ENCODE data around the gene UNC45B.
"Not testable (repeated sequence)": the region's sequence is repeated elsewhere in the genome, so short reads cannot be mapped to it uniquely, and the experiment has no call there.

UNC45B gene

GRCh38 chr17:35147375-35147905 is at the start of gene UNC45B:
Gene UNC45B, plus strand, starts transcription at chr17:35147817. Its CDS starts 447 bp downstream, at chr17:35148264.
- no peak for DNase-seq (ENCODE audit: low read depth, low spot score)
- Histone ChIP-seq H3K9me3 (ENCODE audit: low read depth, low read length) (no peaks in the 10 kb centered on the region), H3K36me3 (ENCODE audit: insufficient read depth, low read length) (no peaks in the 10 kb centered on the region), H3K9ac (ENCODE audit: insufficient read length) (no peak within 1 kb of the TSS), H3K27ac (no peak within 1 kb of the TSS), H3K4me3 (no peak within 1 kb of the TSS)
- TF ChIP-seq FOXP2 (optimal IDR thresholded peaks at IDR 0.05; ENCODE audit: control extremely low read depth, extremely low read length, insufficient read depth) (no peak), EZH2 (IDR thresholded peaks at IDR 0.05) (no peak), POLR2AphosphoS5 (IDR thresholded peaks at IDR 0.05; ENCODE audit: borderline replicate concordance, low read depth, low read length) (no peak)

- TF ChIP-seq FOXP2 (optimal IDR thresholded peaks at IDR 0.05; ENCODE audit: control extremely low read depth, extremely low read length, insufficient read depth) (no peak), EZH2 (IDR thresholded peaks at IDR 0.05) (no peak), POLR2AphosphoS5 (IDR thresholded peaks at IDR 0.05; ENCODE audit: borderline replicate concordance, low read depth, low read length) (no peak)
- no peak overlapping the region for H3K27ac ChIP-seq
- DNase-seq (ENCODE audit: low read depth, low spot score) = no peak
- no peaks in the 10 kb centered on the region for H3K9me3 ChIP-seq (ENCODE audit: low read depth, low read length)
- H3K36me3 ChIP-seq (ENCODE audit: insufficient read depth, low read length) = no peaks in the 10 kb centered on the region; the same call in 1 of the 2 replicates
- H3K4me3 ChIP-seq = no peak overlapping the region
- H3K9ac ChIP-seq (ENCODE audit: insufficient read length) = no peak overlapping the region
Measured at GRCh38 chr17:35099908-35100307, 47.7 kb upstream of the UNC45B start.

DNA sequence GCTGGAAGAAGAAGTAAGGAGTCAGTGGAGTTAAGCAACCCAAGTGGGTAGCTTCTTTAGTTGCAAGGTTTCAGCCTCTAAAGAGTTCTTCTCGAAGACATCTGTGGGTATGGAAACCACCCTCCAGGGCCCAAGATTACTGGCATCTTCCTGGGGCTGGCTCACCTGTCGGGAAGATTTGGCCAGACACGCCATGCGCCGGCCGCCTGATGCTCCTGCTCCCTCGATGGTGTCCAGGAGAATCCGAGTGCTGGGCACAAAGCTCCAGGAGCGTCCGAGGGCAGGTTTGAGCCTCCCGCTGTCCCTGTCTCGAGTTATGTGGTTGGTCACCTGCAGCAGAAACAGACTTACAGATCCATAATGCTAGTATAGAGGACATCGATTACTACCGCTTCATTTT is 46.6 kb upstream of the UNC45B start:
- TF ChIP-seq EZH2 (IDR thresholded peaks at IDR 0.05) (no peak), FOXP2 (optimal IDR thresholded peaks at IDR 0.05; ENCODE audit: control extremely low read depth, extremely low read length, insufficient read depth) (no peak), POLR2AphosphoS5 (IDR thresholded peaks at IDR 0.05; ENCODE audit: borderline replicate concordance, low read depth, low read length) (no peak)
- DNase-seq (ENCODE audit: low read depth, low spot score) = no peak
- no peak overlapping the region for H3K9ac ChIP-seq (ENCODE audit: insufficient read length)
- no peaks in the 10 kb centered on the region; the same call in 1 of the 2 replicates for H3K36me3 ChIP-seq (ENCODE audit: insufficient read depth, low read length)
- H3K4me3 ChIP-seq = no peak overlapping the region
- H3K9me3 ChIP-seq (ENCODE audit: low read depth, low read length) = no peaks in the 10 kb centered on the region
- H3K27ac ChIP-seq = no peak overlapping the region

- no peaks in the 10 kb centered on the region; the same call in 1 of the 2 replicates for H3K36me3 ChIP-seq (ENCODE audit: insufficient read depth, low read length)
- no peak overlapping the region for H3K27ac ChIP-seq
Measured at GRCh38 chr17:35101725-35102124, 45.9 kb upstream of the UNC45B start.

DNA sequence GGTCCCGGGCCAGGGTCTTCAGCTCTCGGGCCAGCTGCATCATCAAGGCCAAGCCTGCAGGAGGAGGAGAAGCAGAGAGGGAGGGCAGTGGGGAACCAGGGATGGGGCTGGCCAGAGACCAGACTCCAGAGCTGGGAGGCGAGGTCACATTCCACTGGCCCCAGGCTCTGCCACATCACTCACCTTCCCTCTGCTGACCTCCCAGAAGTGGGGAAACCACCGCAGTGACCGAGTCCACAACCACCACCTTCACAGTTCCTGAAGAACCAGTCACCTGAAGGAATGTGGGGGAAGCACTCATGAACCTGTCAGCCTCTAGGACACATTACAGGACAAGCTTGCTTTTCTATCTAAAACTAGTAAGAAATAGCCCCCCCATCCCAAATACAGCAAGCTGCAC is 44.3 kb upstream of the UNC45B start:
- TF ChIP-seq EZH2 (IDR thresholded peaks at IDR 0.05) = no peak
- TF ChIP-seq POLR2AphosphoS5 (IDR thresholded peaks at IDR 0.05; ENCODE audit: borderline replicate concordance, low read depth, low read length) = no peak
- no peak for TF ChIP-seq FOXP2 (optimal IDR thresholded peaks at IDR 0.05; ENCODE audit: control extremely low read depth, extremely low read length, insufficient read depth)
- no peaks in the 10 kb centered on the region; the same call in 1 of the 2 replicates for H3K36me3 ChIP-seq (ENCODE audit: insufficient read depth, low read length)
- H3K4me3 ChIP-seq = no peak overlapping the region
- H3K9ac ChIP-seq (ENCODE audit: insufficient read length) = no peak overlapping the region
- no peaks in the 10 kb centered on the region for H3K9me3 ChIP-seq (ENCODE audit: low read depth, low read length)
- no peak for DNase-seq (ENCODE audit: low read depth, low spot score)
- no peak overlapping the region for H3K27ac ChIP-seq

More at GRCh38 chr17:35101725-35102124, 45.9 kb upstream of the UNC45B start:
- no peak for DNase-seq (ENCODE audit: low read depth, low spot score)
- TF ChIP-seq EZH2 (IDR thresholded peaks at IDR 0.05) (no peak), POLR2AphosphoS5 (IDR thresholded peaks at IDR 0.05; ENCODE audit: borderline replicate concordance, low read depth, low read length) (no peak), FOXP2 (optimal IDR thresholded peaks at IDR 0.05; ENCODE audit: control extremely low read depth, extremely low read length, insufficient read depth) (no peak)
- Histone ChIP-seq H3K9me3 (ENCODE audit: low read depth, low read length) (no peaks in the 10 kb centered on the region), H3K9ac (ENCODE audit: insufficient read length) (no peak overlapping the region), H3K4me3 (no peak overlapping the region)

GRCh38 chr17:35104844-35105450 is 42.7 kb upstream of the UNC45B start:
- Histone ChIP-seq H3K4me3 (no peak overlapping the region), H3K36me3 (ENCODE audit: insufficient read depth, low read length) (no peaks in the 10 kb centered on the region; the same call in 1 of the 2 replicates), H3K9ac (ENCODE audit: insufficient read length) (no peak overlapping the region), H3K9me3 (ENCODE audit: low read depth, low read length) (no peaks in the 10 kb centered on the region), H3K27ac (no peak overlapping the region)
- TF ChIP-seq EZH2 (IDR thresholded peaks at IDR 0.05) = no peak
- no peak for TF ChIP-seq FOXP2 (optimal IDR thresholded peaks at IDR 0.05; ENCODE audit: control extremely low read depth, extremely low read length, insufficient read depth)
- no peak for TF ChIP-seq POLR2AphosphoS5 (IDR thresholded peaks at IDR 0.05; ENCODE audit: borderline replicate concordance, low read depth, low read length)
- DNase-seq (ENCODE audit: low read depth, low spot score) = no peak

- not testable (repeated sequence) for DNase-seq (ENCODE audit: low read depth, low spot score); H3K4me3 ChIP-seq; H3K9me3 ChIP-seq (ENCODE audit: low read depth, low read length); H3K36me3 ChIP-seq (ENCODE audit: insufficient read depth, low read length); H3K27ac ChIP-seq; H3K9ac ChIP-seq (ENCODE audit: insufficient read length)
Measured at GRCh38 chr17:35110791-35111190, 36.8 kb upstream of the UNC45B start.

DNA sequence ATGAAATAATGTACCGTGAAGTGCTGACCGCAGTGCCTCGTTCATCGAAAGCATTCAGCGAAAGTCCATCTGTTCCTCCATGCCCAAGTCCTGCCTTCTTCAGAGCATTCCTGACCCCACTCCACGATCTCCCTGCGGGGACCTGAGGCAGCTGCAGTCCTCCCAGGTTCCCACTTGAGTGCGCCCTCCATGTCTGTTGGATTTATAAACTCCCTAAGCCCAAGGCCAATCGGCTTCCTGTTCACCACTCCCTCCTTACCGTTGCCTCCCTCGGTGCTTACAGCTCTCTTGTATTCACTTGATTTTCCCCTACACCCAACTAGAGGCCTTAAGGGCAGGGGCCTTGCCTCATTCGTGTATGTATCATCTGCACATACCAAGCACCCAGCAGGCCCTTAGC is 30.8 kb upstream of the UNC45B start:
- Histone ChIP-seq H3K27ac (no peak overlapping the region), H3K9me3 (ENCODE audit: low read depth, low read length) (no peaks in the 10 kb centered on the region), H3K9ac (ENCODE audit: insufficient read length) (no peak overlapping the region), H3K36me3 (ENCODE audit: insufficient read depth, low read length) (no peaks in the 10 kb centered on the region), H3K4me3 (no peak overlapping the region)
- no peak for TF ChIP-seq POLR2AphosphoS5 (IDR thresholded peaks at IDR 0.05; ENCODE audit: borderline replicate concordance, low read depth, low read length)
- TF ChIP-seq FOXP2 (optimal IDR thresholded peaks at IDR 0.05; ENCODE audit: control extremely low read depth, extremely low read length, insufficient read depth) = no peak
- TF ChIP-seq EZH2 (IDR thresholded peaks at IDR 0.05) = no peak
- DNase-seq (ENCODE audit: low read depth, low spot score) = no peak

GRCh38 chr17:35117984-35118383 is 29.6 kb upstream of the UNC45B start:
- H3K27ac ChIP-seq = no peak overlapping the region
- TF ChIP-seq FOXP2 (optimal IDR thresholded peaks at IDR 0.05; ENCODE audit: control extremely low read depth, extremely low read length, insufficient read depth) (no peak), EZH2 (IDR thresholded peaks at IDR 0.05) (no peak), POLR2AphosphoS5 (IDR thresholded peaks at IDR 0.05; ENCODE audit: borderline replicate concordance, low read depth, low read length) (no peak)
- no peak overlapping the region for H3K9ac ChIP-seq (ENCODE audit: insufficient read length)
- DNase-seq (ENCODE audit: low read depth, low spot score) = no peak
- H3K4me3 ChIP-seq = no peak overlapping the region
- no peaks in the 10 kb centered on the region for H3K36me3 ChIP-seq (ENCODE audit: insufficient read depth, low read length)
- H3K9me3 ChIP-seq (ENCODE audit: low read depth, low read length) = no peaks in the 10 kb centered on the region
